K562 (cell line): Measurements from ENCODE around the gene C1orf87. TPM values are rescaled to one million over a fixed set of nuclear protein-coding genes. Genes with fewer than 3 reads are reported as not detected.

Source experiments
- ATAC-seq: fragments of 200-7000 bp; cut with Tn5 transposase; 3 replicates; pipeline ENCODE4 v1.9.1; 2020; ENCODE audit warnings: moderate library complexity
- BruUV-seq: library from RNA; stranded (reverse); fragments of 400-500 nt; replicated peaks from 2 replicates; lab custom pipeline; 2021; lab: Mats Ljungman, UMichigan
- CTCF ChIA-PET: fragments of 300-600 bp; formaldehyde crosslinking; extraction: SDS; loops from one replicate; lab custom pipeline; 2021; ENCODE audit warnings: low intra/inter-chr PET ratio; lab: Yijun Ruan, JAX
- POLR2A ChIA-PET: fragments of 300-600, 350-650 bp; sonication (Branson Sonifier 250); formaldehyde crosslinking; extraction: SDS; loops from one replicate; lab custom pipeline; 2021; ENCODE audit warnings: antibody characterized with exemption, inconsistent platforms; lab: Yijun Ruan, JAX
- DNase-seq, 4 experiments: peaks; one replicate each; pipeline versions ENCODE4 v3.0.0 to v3.0.0-alpha.2; 2011 to 2018; ENCODE audit warnings: low spot score in 3 of 4, mixed read lengths in 3 of 4; ENCODE audit errors: extremely low read depth in 1 of 4
- FAIRE-seq: peaks from 2 replicates; lab custom pipeline; 2011; peaks lifted over from hg19 to GRCh38; lab: Jason Lieb, UNC
- H2AFZ ChIP-seq: 2 replicates; pipeline ENCODE4 v1.6.0; 2011; ENCODE audit warnings: low read depth, low read length, control low read depth, inconsistent platforms
- H3K27ac ChIP-seq: fragments of 200-600 bp; 3 replicates; pipeline ENCODE4 v1.8.0; 2011; ENCODE audit warnings: low read depth, mild to moderate bottlenecking, control low read depth, inconsistent platforms, low read length, moderate library complexity, mixed read lengths; ENCODE audit errors: extremely low read depth
- H3K27me3 ChIP-seq, 2 experiments: fragments of 300-600 bp in 1 of 2; 2 replicates in 1 of 2; 3 replicates in 1 of 2; pipeline versions ENCODE4 v1.6.0 to v1.8.0; 2011; ENCODE audit warnings: inconsistent platforms in 2 of 2, low read length in 2 of 2, mild to moderate bottlenecking in 1 of 2, mixed read lengths in 1 of 2, moderate library complexity in 1 of 2; ENCODE audit not compliant: control insufficient read depth in 2 of 2, insufficient read depth in 2 of 2
- H3K36me3 ChIP-seq: fragments of 300-600 bp; 3 replicates; pipeline ENCODE4 v1.8.0; 2011; ENCODE audit warnings: mild to moderate bottlenecking, low read length, inconsistent platforms; ENCODE audit not compliant: control insufficient read depth, insufficient read depth
- H3K4me1 ChIP-seq, 2 experiments: fragments of 200-600 bp in 1 of 2; replicated peaks in 1 of 2; 2 replicates in 1 of 2; 3 replicates in 1 of 2; pipeline versions ENCODE4 v1.5.1 to v1.8.0; 2011; ENCODE audit warnings: inconsistent platforms in 2 of 2, low read length in 2 of 2, mild to moderate bottlenecking in 1 of 2, mixed read lengths in 1 of 2, moderate library complexity in 1 of 2; ENCODE audit not compliant: control insufficient read depth in 2 of 2, insufficient read depth in 2 of 2
- H3K4me2 ChIP-seq: 2 replicates; pipeline ENCODE4 v1.6.1; 2011; ENCODE audit warnings: low read length, control low read depth, inconsistent platforms, mixed read lengths; ENCODE audit not compliant: insufficient read depth
- H3K4me3 ChIP-seq: fragments of 200-600 bp; sonication (generic), shearing (Covaris generic); 2 replicates; pipeline ENCODE4 v1.5.1; 2016; ENCODE audit warnings: control low read depth, inconsistent platforms
- H3K79me2 ChIP-seq: fragments of 200-600 bp; 3 replicates; pipeline ENCODE4 v1.8.0; 2011; ENCODE audit warnings: low read length, inconsistent platforms; ENCODE audit not compliant: control insufficient read depth, insufficient read depth
- H3K9ac ChIP-seq, 2 experiments: 2 replicates each; pipeline versions ENCODE4 v1.6.0 to v1.6.1; 2011; ENCODE audit warnings: low read depth in 2 of 2, low read length in 2 of 2, control low read depth in 1 of 2, inconsistent platforms in 1 of 2, mild to moderate bottlenecking in 1 of 2, mixed read lengths in 1 of 2; ENCODE audit not compliant: insufficient read depth in 1 of 2
- H3K9me1 ChIP-seq: one replicate; pipeline ENCODE4 v1.6.0; 2011; ENCODE audit warnings: inconsistent platforms, mild to moderate bottlenecking, low read length, moderate library complexity; ENCODE audit not compliant: control insufficient read depth, insufficient read depth
- H3K9me3 ChIP-seq: replicated peaks from 2 replicates; pipeline ENCODE4 v1.5.1; 2011; ENCODE audit warnings: low read depth, low read length, inconsistent platforms; ENCODE audit not compliant: control insufficient read depth, insufficient read depth
- H4K20me1 ChIP-seq: replicated peaks from 2 replicates; pipeline ENCODE4 v1.6.1; 2011; ENCODE audit warnings: low read length, inconsistent platforms, mixed read lengths; ENCODE audit not compliant: control insufficient read depth, insufficient read depth
- BHLHE40 ChIP-seq: IDR thresholded peaks from 2 replicates; pipeline ENCODE4 v1.6.1; 2011; ENCODE audit warnings: low read length, improper control_type of control experiment
- CREBBP ChIP-seq: IDR thresholded peaks from one replicate; pipeline ENCODE4 v1.6.1; 2012; ENCODE audit warnings: low read depth, mild to moderate bottlenecking, control low read depth, inconsistent platforms, low read length
- CTCF ChIP-seq, 3 experiments: IDR thresholded peaks in 2 of 3; conservative IDR thresholded peaks in 1 of 3; 2 replicates each; pipeline ENCODE4 v1.5.1; 2011 to 2012; ENCODE audit warnings: low read length in 3 of 3, mild to moderate bottlenecking in 3 of 3, control low read depth in 2 of 3, improper control_type of control experiment in 1 of 3, inconsistent platforms in 1 of 3, low read depth in 1 of 3, mixed read lengths in 1 of 3, moderate library complexity in 1 of 3; ENCODE audit not compliant: insufficient read depth in 2 of 3
- SMARCC2 ChIP-seq: fragments of 450-650 bp; IDR thresholded peaks from 2 replicates; pipeline ENCODE4 v1.6.1; 2017; ENCODE audit warnings: antibody characterized with exemption, moderate library complexity, mild to moderate bottlenecking, low read depth
- SUPT5H ChIP-seq: fragments of 450-650 bp; IDR thresholded peaks from 2 replicates; pipeline ENCODE4 v1.6.1; 2016
- WHSC1 ChIP-seq: IDR thresholded peaks from one replicate; pipeline ENCODE4 v1.6.1; 2012; ENCODE audit warnings: low read length, control low read depth, inconsistent platforms
- ZNF3 ChIP-seq: fragments of 250-450 bp; sonication (Bioruptor Pico); IDR thresholded peaks from 2 replicates; pipeline ENCODE4 v1.5.0; 2021; ENCODE audit warnings: mild to moderate bottlenecking, moderate library complexity
- whole genome bisulfite sequencing: fragments of 100-300 bp; shearing (Covaris generic); methylation state at CpG from one replicate; pipeline ENCODE4 v1.1.6; 2016; ENCODE audit warnings: low coverage, mixed read lengths; ENCODE audit not compliant: insufficient coverage; ENCODE audit errors: missing lambda C conversion rate; 5-methylcytosine and 5-hydroxymethylcytosine counted together
- in situ Hi-C: fragments of 300-500 bp; cut with MboI; formaldehyde crosslinking; loops from 4 replicates; pipeline ENCODE4 v1.15.0; 2018; ENCODE audit warnings: inconsistent platforms, mixed read lengths
- intact Hi-C: fragments of 100-400 bp; cut with micrococcal nuclease; formaldehyde crosslinking; loops from 2 replicates; pipeline ENCODE4 v1.14.2; 2022
- polyA plus RNA-seq, 8 experiments: library from polyadenylated mRNA; depleted of rRNA in 4 of 8; stranded (reverse) in 5 of 8; unstranded in 3 of 8; fragments of >200 nt; fragmentation: Nextera tagmentation in 2 of 8; fragmentation: Illumina TruSeq in 1 of 8; extraction: Ambion mirVana in 2 of 8; extraction: Trizol in 1 of 8; gene quantifications; 2 replicates each; pipeline versions ENCODE4 v1.2.1 to v1.2.3, GENCODE V29; 2011 to 2014; ENCODE audit warnings: inconsistent platforms in 1 of 8, missing spikeins in 1 of 8
- total RNA-seq, 7 experiments: library from RNA; depleted of rRNA in 6 of 7; stranded (reverse); fragments of >200 nt in 6 of 7; fragmentation: Illumina TruSeq in 2 of 7; extraction: Trizol in 2 of 7; gene quantifications; 2 replicates each; pipeline versions ENCODE4 v1.2.1 to v1.2.3, GENCODE V29; 2011 to 2021; ENCODE audit warnings: low replicate concordance in 1 of 7
- TF ChIP-seq, protein P1 (sequence below): fragments of 450-650 bp; conservative IDR thresholded peaks from 2 replicates; pipeline ENCODE4 v1.6.1; 2016; ENCODE audit warnings: missing genetic modification characterization, low read depth, mild to moderate bottlenecking, missing compliant biosample characterization, moderate library complexity
- TF ChIP-seq, protein P2 (sequence below): fragments of 450-650 bp; IDR thresholded peaks from 2 replicates; pipeline ENCODE4 v1.6.1; 2017; ENCODE audit warnings: antibody characterized with exemption, mild to moderate bottlenecking

The C1orf87 gene
- total and polyA plus RNA-seq, 9 of the 15 experiments (the other 6 are each of a cell fraction or from before 2014, with no cell fraction given) = not detected

- ChIA-PET POLR2A (no interaction called here), CTCF (no interaction called here)
- intact Hi-C loops (no loop called here), in situ Hi-C loops (no loop called here)
- no peak overlapping the region for H2AFZ ChIP-seq
- H4K20me1 ChIP-seq = no peaks in the 10 kb centered on the region
- H3K79me2 ChIP-seq = no peaks in the 10 kb centered on the region
- H3K9ac ChIP-seq = no peak overlapping the region
- H3K9me1 ChIP-seq = no peaks in the 10 kb centered on the region
- ATAC-seq (no peak), FAIRE-seq (no peak), DNase-seq (no peak)
- TF ChIP-seq, protein P1, sequence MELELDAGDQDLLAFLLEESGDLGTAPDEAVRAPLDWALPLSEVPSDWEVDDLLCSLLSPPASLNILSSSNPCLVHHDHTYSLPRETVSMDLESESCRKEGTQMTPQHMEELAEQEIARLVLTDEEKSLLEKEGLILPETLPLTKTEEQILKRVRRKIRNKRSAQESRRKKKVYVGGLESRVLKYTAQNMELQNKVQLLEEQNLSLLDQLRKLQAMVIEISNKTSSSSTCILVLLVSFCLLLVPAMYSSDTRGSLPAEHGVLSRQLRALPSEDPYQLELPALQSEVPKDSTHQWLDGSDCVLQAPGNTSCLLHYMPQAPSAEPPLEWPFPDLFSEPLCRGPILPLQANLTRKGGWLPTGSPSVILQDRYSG (tag) = no peak
- no peak for TF ChIP-seq WHSC1
- no peak for TF ChIP-seq BHLHE40
- WGBS = 0% methylated on average over 1 of the region's 2 CpGs
- H3K27ac ChIP-seq = no peak overlapping the region
- H3K9me3 ChIP-seq = no peaks in the 10 kb centered on the region
- H3K36me3 ChIP-seq = no peaks in the 10 kb centered on the region
- no peak overlapping the region for H3K4me3 ChIP-seq
- BruUV-seq = no TSS peak
- H3K4me2 ChIP-seq = no peak overlapping the region
- H3K4me1 ChIP-seq = no peaks in the 10 kb centered on the region
- no peaks in the 10 kb centered on the region for H3K27me3 ChIP-seq
Measured at GRCh38 chr1:59952065-59952464, 121.5 kb downstream of the C1orf87 start.

DNA sequence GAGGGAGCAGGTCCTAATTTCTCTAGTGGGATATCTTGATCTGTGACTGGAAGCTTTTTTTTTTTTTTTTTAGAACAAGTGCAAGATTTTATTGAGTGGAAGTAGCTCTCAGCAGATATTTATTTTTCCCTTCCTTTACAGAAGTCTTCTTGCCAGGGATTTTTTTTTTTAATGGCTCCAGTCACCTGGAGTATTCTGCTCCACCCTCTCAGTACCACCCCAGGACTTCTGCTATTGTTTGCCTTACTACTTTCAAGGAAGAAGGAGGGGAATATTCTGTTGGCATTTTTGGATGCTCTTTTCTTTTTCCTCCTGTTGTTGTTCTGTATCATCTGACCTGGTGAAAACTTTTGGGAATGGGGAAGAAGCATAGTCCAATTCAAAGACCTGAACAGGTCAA is 123.9 kb downstream of the C1orf87 start:
- intact Hi-C loops = loop anchor here (5.0 kb wide), 1 partner anchor 167 kb away; no protein-coding TSS in a partner anchor
- no peak for TF ChIP-seq SMARCC2
- TF ChIP-seq, protein P2, sequence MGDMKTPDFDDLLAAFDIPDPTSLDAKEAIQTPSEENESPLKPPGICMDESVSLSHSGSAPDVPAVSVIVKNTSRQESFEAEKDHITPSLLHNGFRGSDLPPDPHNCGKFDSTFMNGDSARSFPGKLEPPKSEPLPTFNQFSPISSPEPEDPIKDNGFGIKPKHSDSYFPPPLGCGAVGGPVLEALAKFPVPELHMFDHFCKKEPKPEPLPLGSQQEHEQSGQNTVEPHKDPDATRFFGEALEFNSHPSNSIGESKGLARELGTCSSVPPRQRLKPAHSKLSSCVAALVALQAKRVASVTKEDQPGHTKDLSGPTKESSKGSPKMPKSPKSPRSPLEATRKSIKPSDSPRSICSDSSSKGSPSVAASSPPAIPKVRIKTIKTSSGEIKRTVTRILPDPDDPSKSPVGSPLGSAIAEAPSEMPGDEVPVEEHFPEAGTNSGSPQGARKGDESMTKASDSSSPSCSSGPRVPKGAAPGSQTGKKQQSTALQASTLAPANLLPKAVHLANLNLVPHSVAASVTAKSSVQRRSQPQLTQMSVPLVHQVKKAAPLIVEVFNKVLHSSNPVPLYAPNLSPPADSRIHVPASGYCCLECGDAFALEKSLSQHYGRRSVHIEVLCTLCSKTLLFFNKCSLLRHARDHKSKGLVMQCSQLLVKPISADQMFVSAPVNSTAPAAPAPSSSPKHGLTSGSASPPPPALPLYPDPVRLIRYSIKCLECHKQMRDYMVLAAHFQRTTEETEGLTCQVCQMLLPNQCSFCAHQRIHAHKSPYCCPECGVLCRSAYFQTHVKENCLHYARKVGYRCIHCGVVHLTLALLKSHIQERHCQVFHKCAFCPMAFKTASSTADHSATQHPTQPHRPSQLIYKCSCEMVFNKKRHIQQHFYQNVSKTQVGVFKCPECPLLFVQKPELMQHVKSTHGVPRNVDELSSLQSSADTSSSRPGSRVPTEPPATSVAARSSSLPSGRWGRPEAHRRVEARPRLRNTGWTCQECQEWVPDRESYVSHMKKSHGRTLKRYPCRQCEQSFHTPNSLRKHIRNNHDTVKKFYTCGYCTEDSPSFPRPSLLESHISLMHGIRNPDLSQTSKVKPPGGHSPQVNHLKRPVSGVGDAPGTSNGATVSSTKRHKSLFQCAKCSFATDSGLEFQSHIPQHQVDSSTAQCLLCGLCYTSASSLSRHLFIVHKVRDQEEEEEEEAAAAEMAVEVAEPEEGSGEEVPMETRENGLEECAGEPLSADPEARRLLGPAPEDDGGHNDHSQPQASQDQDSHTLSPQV = no peak
- TF ChIP-seq SUPT5H = no peak
- TF ChIP-seq CREBBP = no peak
- no peak for TF ChIP-seq CTCF (IDR thresholded peaks at IDR 0.05 in 2 of 3, conservative IDR thresholded peaks at IDR 0.05 in 1 of 3; ENCODE audit: insufficient read depth in 2 of 3, low read depth in 1 of 3, low read length in 3 of 3)
- no peak for TF ChIP-seq ZNF3 (CRISPR knock-in tag)

More for the DNA sequence above, 123.9 kb downstream of the C1orf87 start:
- Histone ChIP-seq H3K4me3 (no peak overlapping the region), H3K9me1 (no peaks in the 10 kb centered on the region), H3K9me3 (no peaks in the 10 kb centered on the region), H3K9ac (no peak overlapping the region), H3K36me3 (no peaks in the 10 kb centered on the region), H3K79me2 (no peaks in the 10 kb centered on the region), H4K20me1 (no peaks in the 10 kb centered on the region), H3K27ac (no peak overlapping the region), H3K27me3 (no peaks in the 10 kb centered on the region), H3K4me2 (no peak overlapping the region), H2AFZ (no peak overlapping the region), H3K4me1 (no peaks in the 10 kb centered on the region)
- CTCF ChIA-PET = no interaction called here
- FAIRE-seq (no peak), DNase-seq (no peak), ATAC-seq (no peak)
- BruUV-seq = no TSS peak
- in situ Hi-C loops = loop anchor here (25.0 kb wide), 1 partner anchor 1212 kb away; no protein-coding TSS in a partner anchor
- POLR2A ChIA-PET = interaction anchor here (0.5 kb wide), 1 partner anchor 806 kb away, joined by 3 read pairs; no protein-coding TSS in a partner anchor
